HepG2 (cell line): Measurements from ENCODE around the gene ZNF629. TPM values are rescaled to one million over a fixed set of nuclear protein-coding genes. Genes with fewer than 3 reads are reported as not detected.

Experiments used
- GABPA ChIP-seq, 2 experiments: IDR thresholded peaks; 2 replicates each; pipeline ENCODE4 v1.6.1; 2011 to 2016; ENCODE audit warnings: low read depth in 2 of 2, low read length in 1 of 2, missing biosample characterization in 1 of 2, missing genetic modification characterization in 1 of 2
- HBP1 ChIP-seq: IDR thresholded peaks from 2 replicates; pipeline ENCODE4 v1.6.1; 2016; ENCODE audit warnings: low read depth, control low read depth
- KDM1A ChIP-seq: IDR thresholded peaks from 2 replicates; pipeline ENCODE4 v1.6.1; 2016; ENCODE audit warnings: missing compliant biosample characterization
- KDM2A ChIP-seq: sonication (generic); formaldehyde crosslinking; IDR thresholded peaks from 2 replicates; pipeline ENCODE4 v1.4.0; 2020; ENCODE audit warnings: low read depth, missing genetic modification reagents, borderline replicate concordance
- NCOA1 ChIP-seq: sonication (generic); formaldehyde crosslinking; IDR thresholded peaks from 2 replicates; pipeline ENCODE4 v1.9.0; 2021; ENCODE audit warnings: missing genetic modification reagents
- NCOA2 ChIP-seq: sonication (generic); formaldehyde crosslinking; IDR thresholded peaks from 2 replicates; pipeline ENCODE4 v1.8.0; 2022; ENCODE audit warnings: inconsistent platforms
- NR2F6 ChIP-seq, 2 experiments: IDR thresholded peaks; 2 replicates each; pipeline ENCODE4 v1.6.1; 2016; ENCODE audit warnings: antibody characterized with exemption in 1 of 2, mild to moderate bottlenecking in 1 of 2
- PHF21A ChIP-seq: sonication (generic); formaldehyde crosslinking; IDR thresholded peaks from 2 replicates; pipeline ENCODE4 v1.5.0; 2020; ENCODE audit warnings: mild to moderate bottlenecking, missing genetic modification reagents
- POLR2AphosphoS5 ChIP-seq: IDR thresholded peaks from 2 replicates; pipeline ENCODE4 v1.6.1; 2012; ENCODE audit warnings: low read depth, low read length
- SIN3A ChIP-seq: IDR thresholded peaks from 2 replicates; pipeline ENCODE4 v1.6.1; 2011; ENCODE audit warnings: low read depth, mild to moderate bottlenecking, control low read depth, low read length, borderline replicate concordance
- SRSF4 ChIP-seq: fragments of 200-400 bp; formaldehyde crosslinking; IDR thresholded peaks from one replicate; pipeline ENCODE4 v1.6.1; 2018; ENCODE audit warnings: mild to moderate bottlenecking, low read depth, low read length, moderate library complexity; ENCODE audit not compliant: poor library complexity, severe bottlenecking
- TCF7 ChIP-seq: sonication (generic); IDR thresholded peaks from 2 replicates; pipeline ENCODE4 v1.6.1; 2016; ENCODE audit warnings: antibody characterized with exemption, low read depth
- THAP8 ChIP-seq: sonication (generic); formaldehyde crosslinking; IDR thresholded peaks from 2 replicates; pipeline ENCODE4 v1.5.1; 2020; ENCODE audit warnings: missing genetic modification reagents, mild to moderate bottlenecking, borderline replicate concordance
- TMF1 ChIP-seq: sonication (generic); formaldehyde crosslinking; IDR thresholded peaks from 2 replicates; pipeline ENCODE4 v1.8.1; 2022; ENCODE audit warnings: low read depth, missing genetic modification reagents
- YEATS2 ChIP-seq: sonication (generic); formaldehyde crosslinking; IDR thresholded peaks from 2 replicates; pipeline ENCODE4 v1.4.0; 2020; ENCODE audit warnings: missing genetic modification reagents, borderline replicate concordance
- ZEB1 ChIP-seq: IDR thresholded peaks from 2 replicates; pipeline ENCODE4 v1.6.1; 2012; ENCODE audit warnings: mild to moderate bottlenecking, low read depth, inconsistent platforms; ENCODE audit not compliant: insufficient replicate concordance
- ZNF331 ChIP-seq: sonication (generic); formaldehyde crosslinking; IDR thresholded peaks from 2 replicates; pipeline ENCODE4 v1.4.0; 2020; ENCODE audit warnings: missing genetic modification reagents
- ZNF558 ChIP-seq: sonication (generic); formaldehyde crosslinking; IDR thresholded peaks from 2 replicates; pipeline ENCODE4 v1.9.0; 2022; ENCODE audit warnings: mild to moderate bottlenecking, missing genetic modification reagents, borderline replicate concordance
- ZNF850 ChIP-seq: sonication (generic); formaldehyde crosslinking; conservative IDR thresholded peaks from 2 replicates; pipeline ENCODE4 v1.9.0; 2021; ENCODE audit warnings: mild to moderate bottlenecking, missing genetic modification reagents
- polyA plus RNA-seq, 8 experiments: library from polyadenylated mRNA; depleted of rRNA in 3 of 8; stranded (reverse) in 7 of 8; unstranded in 1 of 8; fragments of >200 nt; fragmentation: Illumina TruSeq in 4 of 8; extraction: Trizol in 4 of 8; gene quantifications; 2 replicates each; pipeline versions ENCODE4 v1.2.1 to v1.2.3, GENCODE V29; 2011 to 2016; ENCODE audit warnings: low read depth in 4 of 8, missing spikeins in 1 of 8, mixed read lengths in 1 of 8; ENCODE audit not compliant: insufficient read depth in 1 of 8
- total RNA-seq, 5 experiments: library from RNA; depleted of rRNA; stranded (reverse); fragments of >200 nt; fragmentation: Illumina TruSeq; extraction: Trizol; gene quantifications; 2 replicates each; pipeline ENCODE4 v1.2.3, GENCODE V29; 2016; ENCODE audit warnings: low read depth in 1 of 5
- TF ChIP-seq, protein P1 (sequence below): IDR thresholded peaks from 2 replicates; pipeline ENCODE4 v1.6.1; 2012; ENCODE audit warnings: inconsistent platforms
- TF ChIP-seq, protein P2 (sequence below): sonication (generic); formaldehyde crosslinking; IDR thresholded peaks from 2 replicates; pipeline ENCODE4 v1.5.0; 2020; ENCODE audit warnings: mild to moderate bottlenecking, missing genetic modification reagents

Gene ZNF629
- total and polyA plus RNA-seq, 2 of the 13 experiments (the other 11 are each of a cell fraction or from before 2014, with no cell fraction given): 6.1 to 16.5 TPM

DNA sequence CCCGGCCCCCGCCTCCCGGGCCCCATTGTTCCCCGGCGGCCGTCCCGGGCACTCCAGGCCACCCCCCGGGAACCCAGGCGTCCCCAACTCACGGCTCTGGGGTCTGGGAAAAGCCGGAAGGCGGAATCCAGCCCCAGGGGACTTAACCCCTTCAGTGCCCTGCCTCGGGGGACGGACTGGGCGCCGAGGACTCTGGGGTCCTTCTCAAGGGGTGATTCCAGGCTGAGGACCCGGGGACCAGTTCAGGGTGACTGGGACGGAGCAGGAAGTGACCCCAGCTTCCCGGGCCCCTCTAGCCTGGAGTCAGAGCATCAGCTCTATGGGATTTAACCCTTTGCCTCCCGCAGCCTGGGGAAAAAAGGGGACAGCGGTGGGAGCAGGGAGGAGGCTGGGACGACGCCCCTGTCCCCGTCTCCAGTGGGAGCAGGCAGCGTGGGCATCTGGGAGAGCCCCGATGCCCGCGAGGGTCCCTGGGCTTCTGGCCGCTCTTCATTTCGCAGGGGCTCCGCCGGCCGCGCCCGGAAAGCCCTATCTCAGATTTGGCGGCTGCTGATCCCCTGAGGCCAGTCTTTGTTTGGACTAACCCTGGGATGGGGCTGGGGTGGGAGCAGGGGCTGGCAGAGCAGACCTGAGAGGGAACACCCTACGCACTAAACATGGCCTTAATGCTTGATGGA, at the start of gene ZNF629 (continued):
- TF ChIP-seq THAP8 (CRISPR knock-in tag) (no peak), ZEB1 (peak; percentile 19), PHF21A (CRISPR knock-in tag) (peak; percentile 86), NCOA1 (CRISPR knock-in tag) (peak; percentile 88), ZNF331 (CRISPR knock-in tag) (peak; percentile 59; the same call in 1 of the 2 replicates), NCOA2 (CRISPR knock-in tag) (no peak; the same call in 1 of the 2 replicates), TMF1 (peak; percentile 69; the same call in 1 of the 2 replicates), TCF7 (no peak), ZNF850 (no peak), SIN3A (peak; percentile 89; the same call in 1 of the 2 replicates), KDM2A (peak; percentile 91), GABPA (IDR thresholded peaks at IDR 0.05; ENCODE audit: low read depth, low read length) (peak; percentile 81), GABPA (CRISPR knock-in tag; IDR thresholded peaks at IDR 0.05; ENCODE audit: low read depth) (peak; percentile 98), YEATS2 (CRISPR knock-in tag) (peak; percentile 82), NR2F6 (IDR thresholded peaks at IDR 0.05) (peak; percentile 46; the same call in 1 of the 2 replicates), NR2F6 (CRISPR knock-in tag; IDR thresholded peaks at IDR 0.05) (peak; percentile 68), ZNF558 (CRISPR knock-in tag) (peak; percentile 75; the same call in 1 of the 2 replicates), KDM1A (CRISPR knock-in tag) (peak; percentile 64; the same call in 1 of the 2 replicates), POLR2AphosphoS5 (peak; percentile 76), SRSF4 (no peak), HBP1 (CRISPR knock-in tag) (peak; percentile 83; the same call in 1 of the 2 replicates)
- TF ChIP-seq, protein P1, sequence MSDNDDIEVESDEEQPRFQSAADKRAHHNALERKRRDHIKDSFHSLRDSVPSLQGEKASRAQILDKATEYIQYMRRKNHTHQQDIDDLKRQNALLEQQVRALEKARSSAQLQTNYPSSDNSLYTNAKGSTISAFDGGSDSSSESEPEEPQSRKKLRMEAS: peak; percentile 39; the same call in 1 of the 2 replicates
- TF ChIP-seq, protein P2, sequence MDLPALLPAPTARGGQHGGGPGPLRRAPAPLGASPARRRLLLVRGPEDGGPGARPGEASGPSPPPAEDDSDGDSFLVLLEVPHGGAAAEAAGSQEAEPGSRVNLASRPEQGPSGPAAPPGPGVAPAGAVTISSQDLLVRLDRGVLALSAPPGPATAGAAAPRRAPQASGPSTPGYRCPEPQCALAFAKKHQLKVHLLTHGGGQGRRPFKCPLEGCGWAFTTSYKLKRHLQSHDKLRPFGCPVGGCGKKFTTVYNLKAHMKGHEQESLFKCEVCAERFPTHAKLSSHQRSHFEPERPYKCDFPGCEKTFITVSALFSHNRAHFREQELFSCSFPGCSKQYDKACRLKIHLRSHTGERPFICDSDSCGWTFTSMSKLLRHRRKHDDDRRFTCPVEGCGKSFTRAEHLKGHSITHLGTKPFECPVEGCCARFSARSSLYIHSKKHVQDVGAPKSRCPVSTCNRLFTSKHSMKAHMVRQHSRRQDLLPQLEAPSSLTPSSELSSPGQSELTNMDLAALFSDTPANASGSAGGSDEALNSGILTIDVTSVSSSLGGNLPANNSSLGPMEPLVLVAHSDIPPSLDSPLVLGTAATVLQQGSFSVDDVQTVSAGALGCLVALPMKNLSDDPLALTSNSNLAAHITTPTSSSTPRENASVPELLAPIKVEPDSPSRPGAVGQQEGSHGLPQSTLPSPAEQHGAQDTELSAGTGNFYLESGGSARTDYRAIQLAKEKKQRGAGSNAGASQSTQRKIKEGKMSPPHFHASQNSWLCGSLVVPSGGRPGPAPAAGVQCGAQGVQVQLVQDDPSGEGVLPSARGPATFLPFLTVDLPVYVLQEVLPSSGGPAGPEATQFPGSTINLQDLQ (CRISPR knock-in tag): peak; percentile 56; the same call in 1 of the 2 replicates
